GM18519 (cell line): ENCODE results near the gene DDX41.
"Not testable (repeated sequence)": the region's sequence is repeated elsewhere in the genome, so short reads cannot be mapped to it uniquely, and the experiment has no call there.

Experiments used
- ATAC-seq: cut with Tn5 transposase; IDR thresholded peaks from one replicate; pipeline ENCODE4 v1.9.1; 2021; ENCODE audit warnings: mild to moderate bottlenecking, moderate library complexity; ENCODE audit not compliant: unreplicated experiment, low FRiP score

The DDX41 gene

GRCh38 chr5:177487144-177487543 lies 29.6 kb downstream of the DDX41 start:
- ATAC-seq, result no peak

DNA sequence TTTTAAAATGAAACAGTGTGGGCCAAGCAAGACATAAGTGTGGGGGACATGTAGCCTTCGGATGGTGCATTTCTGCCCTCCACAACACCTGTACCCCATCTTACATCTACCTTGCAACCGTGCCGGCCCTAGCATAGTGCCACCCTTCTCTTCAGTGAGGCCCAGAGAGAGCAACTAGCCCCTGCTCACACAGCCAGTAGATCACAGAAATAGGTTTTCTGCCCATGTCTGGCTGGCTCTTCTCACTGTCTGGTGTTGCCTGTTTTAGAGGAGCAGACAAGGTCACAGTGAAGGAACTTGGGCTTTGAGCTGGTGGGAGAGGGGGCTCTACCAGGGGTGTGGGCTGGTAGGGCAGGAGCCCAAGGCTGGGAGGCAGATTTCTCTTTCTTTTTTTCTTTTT lies 30.5 kb downstream of the DDX41 start:
- ATAC-seq, result no peak

GRCh38 chr5:177485753-177486152 lies 31.0 kb downstream of the DDX41 start:
- not testable (repeated sequence) for ATAC-seq

GRCh38 chr5:177484902-177485549 lies 31.7 kb downstream of the DDX41 start:
- ATAC-seq, result no peak

GRCh38 chr5:177483994-177484901 lies 32.5 kb downstream of the DDX41 start:
- no peak for ATAC-seq

GRCh38 chr5:177483042-177483441 lies 33.7 kb downstream of the DDX41 start:
- ATAC-seq, result no peak

GRCh38 chr5:177482359-177482795 lies 34.4 kb downstream of the DDX41 start:
- ATAC-seq, result no peak

DNA sequence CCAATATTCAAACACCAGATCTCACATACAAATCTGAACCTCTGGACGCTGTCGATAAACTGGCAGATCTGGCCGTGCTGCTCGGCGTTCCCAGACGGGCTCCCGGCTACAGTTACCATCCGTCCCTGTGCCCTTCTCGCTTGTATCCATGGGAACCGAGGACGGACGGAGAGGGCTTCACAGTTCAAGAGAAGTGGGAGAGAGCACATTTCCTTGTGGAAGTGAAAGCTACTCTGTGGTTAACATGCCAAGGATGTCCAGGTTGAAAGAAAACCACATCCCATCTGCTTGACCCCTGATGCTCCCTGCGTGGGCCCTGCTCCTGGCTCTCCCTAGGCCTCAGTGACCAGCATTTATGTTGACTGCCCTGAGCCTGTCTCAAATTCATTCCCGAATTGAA lies 37.0 kb downstream of the DDX41 start:
- no peak for ATAC-seq

GRCh38 chr5:177478711-177479646 lies 37.8 kb downstream of the DDX41 start:
- no peak for ATAC-seq

GRCh38 chr5:177477701-177478477 lies 38.9 kb downstream of the DDX41 start:
- no peak for ATAC-seq

GRCh38 chr5:177476531-177477233 lies 40.1 kb downstream of the DDX41 start:
- ATAC-seq, result no peak

DNA sequence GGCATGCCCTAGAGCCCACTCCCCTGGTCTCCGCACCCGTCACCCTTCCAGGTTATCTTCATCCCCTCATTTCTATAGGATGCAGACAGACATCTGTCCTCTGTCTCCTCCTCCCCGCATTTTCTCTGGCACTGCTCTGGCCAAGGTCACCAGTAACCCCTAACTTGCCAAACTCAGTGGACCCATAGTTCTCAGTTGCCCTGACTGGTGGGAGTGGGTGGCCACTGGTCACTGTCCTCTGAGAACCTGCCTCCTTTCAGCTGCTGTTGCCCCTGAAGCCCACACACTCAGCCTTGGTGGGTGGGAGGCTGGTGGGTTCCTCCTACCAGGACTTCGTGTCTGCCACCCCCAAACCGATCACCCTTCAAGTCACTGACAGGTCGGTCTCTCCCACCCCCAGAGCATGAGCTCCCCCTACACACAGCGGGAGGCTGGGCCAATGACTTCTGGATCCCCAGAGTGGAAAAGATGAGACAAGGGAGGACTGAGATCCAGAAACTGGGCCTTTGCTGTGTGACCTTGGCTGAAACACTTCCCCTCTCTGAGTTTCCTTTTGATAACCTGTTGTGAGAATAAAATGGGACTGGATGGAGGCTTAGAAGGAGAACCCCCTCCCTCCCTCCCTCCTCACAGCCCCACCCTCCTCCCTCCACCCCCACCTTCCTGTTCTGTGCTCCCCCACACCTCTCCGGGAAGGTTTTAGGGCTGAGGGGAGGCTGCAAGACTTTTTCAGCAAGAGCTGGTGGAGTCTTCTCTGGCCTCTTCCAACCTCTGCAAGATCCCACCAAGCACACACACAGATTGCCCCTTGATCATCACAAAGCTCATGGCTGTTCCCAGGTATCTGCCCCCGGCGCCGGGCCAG lies 41.0 kb downstream of the DDX41 start:
- no peak for ATAC-seq

DNA sequence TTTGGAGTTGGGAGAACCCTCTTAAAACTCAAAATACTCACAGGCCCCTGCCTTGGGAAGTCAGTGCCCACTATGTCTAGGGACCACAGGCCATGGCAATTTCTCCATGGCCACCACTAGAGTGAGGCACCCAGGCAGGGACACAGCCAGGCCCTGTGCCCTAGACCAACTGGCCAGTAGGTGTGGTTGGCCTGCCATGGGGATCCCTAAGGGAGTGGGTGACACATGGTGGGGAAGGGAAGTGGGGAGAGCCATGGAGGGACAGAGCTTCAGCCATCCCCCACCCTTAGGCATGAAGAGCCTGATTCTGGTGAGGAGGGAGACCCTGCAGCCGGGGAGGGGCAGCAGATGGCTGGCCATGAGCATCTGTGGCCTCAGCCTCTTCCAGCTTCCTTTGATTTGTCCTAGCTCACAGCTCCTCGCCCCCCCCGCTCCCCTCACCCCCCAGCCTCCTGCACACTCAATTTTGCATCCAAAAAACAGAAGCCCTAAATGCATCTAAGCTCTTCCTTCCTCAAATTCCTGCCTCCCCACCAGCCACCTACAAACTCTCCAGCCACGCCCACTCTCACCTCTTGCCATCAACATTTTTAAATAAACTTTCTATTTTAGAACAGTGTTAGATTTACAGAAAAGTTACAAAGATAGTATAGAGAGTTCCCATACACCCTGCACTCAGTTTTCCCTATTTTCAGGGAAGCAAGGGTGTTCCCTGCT lies 41.8 kb downstream of the DDX41 start:
- no peak for ATAC-seq

GRCh38 chr5:177474002-177474476 lies 42.7 kb downstream of the DDX41 start:
- ATAC-seq, result no peak

DNA sequence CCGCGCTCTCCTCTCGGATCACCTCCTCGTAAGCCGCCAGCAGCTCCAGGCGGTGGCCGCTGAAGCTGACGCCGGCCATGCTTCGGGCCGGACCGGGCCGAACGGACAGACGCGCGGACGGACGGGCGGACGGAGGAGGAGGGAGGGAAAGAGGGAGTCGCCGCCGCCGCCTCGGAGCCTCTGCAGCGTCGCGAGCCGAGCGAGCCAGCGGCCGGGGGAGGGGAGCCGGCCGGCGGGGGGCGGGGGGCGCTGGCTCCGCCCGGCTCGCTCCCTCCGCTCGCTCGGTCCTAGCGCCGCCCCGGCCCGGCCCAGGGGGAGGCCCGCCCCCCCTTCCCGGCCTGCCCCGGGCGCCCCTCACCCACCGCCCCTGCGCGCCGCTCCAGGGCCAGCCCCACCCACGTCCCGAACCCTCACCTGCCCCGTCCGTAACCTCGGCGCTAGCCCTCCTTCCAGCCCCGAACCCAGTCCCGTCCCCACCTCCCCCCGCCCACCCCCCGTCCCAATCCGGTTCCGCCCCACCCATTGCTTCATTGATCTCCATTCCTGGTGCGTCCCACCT lies 43.2 kb downstream of the DDX41 start, which contains the start of gene DBN1:
DBN1 (minus strand) TSS at position 192 of the 559 bp plus-strand sequence; CDS start at position 79, 113 bp downstream.
- ATAC-seq, result no peak

DNA sequence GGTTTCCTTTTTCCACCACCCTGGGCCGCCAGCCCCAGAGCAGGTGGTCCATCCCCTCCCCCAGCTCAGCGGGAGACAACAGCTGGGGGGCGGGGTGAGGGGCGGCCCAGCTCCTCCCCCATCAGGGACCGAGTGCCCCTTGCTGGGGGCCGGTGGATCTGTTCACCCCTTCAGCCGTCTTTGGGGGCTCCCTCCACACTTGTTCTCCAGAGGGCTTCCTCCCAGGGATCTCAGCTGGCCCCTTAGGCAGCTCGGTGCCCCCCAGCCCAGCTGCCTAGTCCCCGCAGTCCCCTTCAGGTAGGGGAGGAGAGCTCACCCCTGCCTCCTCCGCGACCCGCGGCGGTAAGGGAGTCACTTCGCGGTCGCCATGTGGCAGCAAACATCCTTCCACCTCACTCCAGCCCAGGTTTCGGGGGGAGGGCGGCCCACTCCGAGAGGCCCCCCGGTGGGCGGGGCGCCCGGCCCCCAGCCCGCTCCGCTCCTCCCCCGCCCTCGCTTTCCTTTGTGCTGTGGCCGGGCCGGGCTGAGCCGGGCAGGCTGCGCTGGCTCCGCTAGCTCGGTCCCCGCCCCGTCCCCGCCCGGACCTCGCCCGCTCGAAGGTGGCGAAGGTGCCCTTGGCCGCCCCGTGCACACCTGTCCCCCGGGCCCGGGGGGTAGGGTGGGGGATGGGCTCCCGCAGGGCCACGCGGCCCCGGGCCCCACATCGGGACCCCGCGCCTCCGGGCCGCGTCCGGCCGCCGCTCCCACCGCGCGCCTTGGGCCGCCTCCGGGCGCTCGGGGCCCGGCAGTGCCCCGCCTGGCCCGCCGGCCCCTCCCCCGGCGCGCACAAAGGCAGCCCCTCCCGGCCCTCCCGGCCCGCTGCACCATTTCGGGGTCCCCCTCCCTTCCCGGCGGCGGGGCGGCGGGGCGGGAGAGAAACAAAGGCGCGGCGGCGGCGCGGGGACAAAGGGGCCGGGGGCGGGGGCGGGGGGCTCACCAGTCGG lies 44.0 kb downstream of the DDX41 start:
- no peak for ATAC-seq
